HepG2 (cell line): ENCODE measurements around the gene DYNC2I2. TPM values are rescaled to one million over a fixed set of nuclear protein-coding genes. Genes with fewer than 3 reads are reported as not detected.

Experiments used
- polyA plus RNA-seq, 8 experiments: library from polyadenylated mRNA; depleted of rRNA in 3 of 8; stranded (reverse) in 7 of 8; unstranded in 1 of 8; fragments of >200 nt; fragmentation: Illumina TruSeq in 4 of 8; extraction: Trizol in 4 of 8; gene quantifications; 2 replicates each; pipeline versions ENCODE4 v1.2.1 to v1.2.3, GENCODE V29; 2011 to 2016; ENCODE audit warnings: low read depth in 4 of 8, missing spikeins in 1 of 8, mixed read lengths in 1 of 8; ENCODE audit not compliant: insufficient read depth in 1 of 8
- total RNA-seq, 5 experiments: library from RNA; depleted of rRNA; stranded (reverse); fragments of >200 nt; fragmentation: Illumina TruSeq; extraction: Trizol; gene quantifications; 2 replicates each; pipeline ENCODE4 v1.2.3, GENCODE V29; 2016; ENCODE audit warnings: low read depth in 1 of 5

DYNC2I2 gene
- total and polyA plus RNA-seq, 2 of the 13 experiments (the other 11 are each of a cell fraction or from before 2014, with no cell fraction given): 13.7 to 40.2 TPM

Other genes with a start within 250 kb of the DYNC2I2 start
- gene CERCAM, start 236.0 kb downstream of the DYNC2I2 start, total RNA-seq (2016; rRNA removed; fragmentation: Illumina TruSeq; extraction: Trizol): 4.2 and 9.0 TPM in 2 replicates
- gene CERCAM, start 236.0 kb downstream of the DYNC2I2 start, polyA plus RNA-seq (2011; rRNA removed): 17.1 and 19.6 TPM in 2 replicates
- gene ODF2, start 200.8 kb downstream of the DYNC2I2 start, total RNA-seq (2016; rRNA removed; fragmentation: Illumina TruSeq; extraction: Trizol): 28.3 and 31.3 TPM in 2 replicates
- 9.8 and 10.0 TPM in 2 replicates for gene ODF2, start 200.8 kb downstream of the DYNC2I2 start, polyA plus RNA-seq (2011; rRNA removed)
- 28.8 and 41.1 TPM in 2 replicates for gene GLE1, start 152.1 kb downstream of the DYNC2I2 start, total RNA-seq (2016; rRNA removed; fragmentation: Illumina TruSeq; extraction: Trizol)
- gene GLE1, start 152.1 kb downstream of the DYNC2I2 start, polyA plus RNA-seq (2011; rRNA removed): 10.6 and 14.7 TPM in 2 replicates
- 23.5 and 106 TPM in 2 replicates for gene SPTAN1, start 104.3 kb downstream of the DYNC2I2 start, total RNA-seq (2016; rRNA removed; fragmentation: Illumina TruSeq; extraction: Trizol)
- gene SPTAN1, start 104.3 kb downstream of the DYNC2I2 start, polyA plus RNA-seq (2011; rRNA removed): 111 and 132 TPM in 2 replicates
- gene SET, start 32.4 kb upstream of the DYNC2I2 start, total RNA-seq (2016; rRNA removed; fragmentation: Illumina TruSeq; extraction: Trizol): 611 and 724 TPM in 2 replicates
- gene SET, start 32.4 kb upstream of the DYNC2I2 start, polyA plus RNA-seq (2011; rRNA removed): 72.8 and 94.2 TPM in 2 replicates
- gene PKN3, start 45.7 kb upstream of the DYNC2I2 start, total RNA-seq (2016; rRNA removed; fragmentation: Illumina TruSeq; extraction: Trizol): 8.3 and 13.2 TPM in 2 replicates
- 9.2 and 10.5 TPM in 2 replicates for gene PKN3, start 45.7 kb upstream of the DYNC2I2 start, polyA plus RNA-seq (2011; rRNA removed)
- gene ZDHHC12, start 67.3 kb upstream of the DYNC2I2 start, total RNA-seq (2016; rRNA removed; fragmentation: Illumina TruSeq; extraction: Trizol): 18.3 and 28.0 TPM in 2 replicates
- gene ZDHHC12, start 67.3 kb upstream of the DYNC2I2 start, polyA plus RNA-seq (2011; rRNA removed): 25.4 and 29.8 TPM in 2 replicates
- gene ZER1, start 115.1 kb upstream of the DYNC2I2 start, total RNA-seq (2016; rRNA removed; fragmentation: Illumina TruSeq; extraction: Trizol): 7.7 and 9.1 TPM in 2 replicates
- 40.0 and 43.9 TPM in 2 replicates for gene ZER1, start 115.1 kb upstream of the DYNC2I2 start, polyA plus RNA-seq (2011; rRNA removed)
- gene TBC1D13, start 130.4 kb upstream of the DYNC2I2 start, total RNA-seq (2016; rRNA removed; fragmentation: Illumina TruSeq; extraction: Trizol): 17.9 and 18.4 TPM in 2 replicates
- 18.6 and 19.7 TPM in 2 replicates for gene TBC1D13, start 130.4 kb upstream of the DYNC2I2 start, polyA plus RNA-seq (2011; rRNA removed)
- 26.3 and 28.7 TPM in 2 replicates for gene ENDOG, start 161.7 kb upstream of the DYNC2I2 start, total RNA-seq (2016; rRNA removed; fragmentation: Illumina TruSeq; extraction: Trizol)
- 28.8 and 31.5 TPM in 2 replicates for gene ENDOG, start 161.7 kb upstream of the DYNC2I2 start, polyA plus RNA-seq (2011; rRNA removed)
- gene SPOUT1, start 172.9 kb upstream of the DYNC2I2 start, total RNA-seq (2016; rRNA removed; fragmentation: Illumina TruSeq; extraction: Trizol): 39.0 and 39.7 TPM in 2 replicates
- 45.8 and 56.5 TPM in 2 replicates for gene SPOUT1, start 172.9 kb upstream of the DYNC2I2 start, polyA plus RNA-seq (2011; rRNA removed)
- gene KYAT1, start 225.1 kb upstream of the DYNC2I2 start, total RNA-seq (2016; rRNA removed; fragmentation: Illumina TruSeq; extraction: Trizol): 5.6 and 9.2 TPM in 2 replicates
- gene KYAT1, start 225.1 kb upstream of the DYNC2I2 start, polyA plus RNA-seq (2011; rRNA removed): 46.5 and 58.4 TPM in 2 replicates
- 10.0 and 16.1 TPM in 2 replicates for gene LRRC8A, start 225.3 kb upstream of the DYNC2I2 start, total RNA-seq (2016; rRNA removed; fragmentation: Illumina TruSeq; extraction: Trizol)
- 40.6 and 44.8 TPM in 2 replicates for gene LRRC8A, start 225.3 kb upstream of the DYNC2I2 start, polyA plus RNA-seq (2011; rRNA removed)